HUES48 (cell line): Measurements from ENCODE around the gene CDON.
A peak's percentile ranks its signal among the peaks of the same experiment; 100 is the strongest.

Source experiments
- H3K27ac ChIP-seq: one replicate; pipeline ENCODE4 v1.7.0; 2013; ENCODE audit warnings: low read depth, low read length, inconsistent platforms
- H3K27me3 ChIP-seq: 2 replicates; pipeline ENCODE4 v1.6.1; 2013; ENCODE audit warnings: mild to moderate bottlenecking, low read length; ENCODE audit not compliant: control insufficient read depth, insufficient read depth
- H3K36me3 ChIP-seq: 2 replicates; pipeline ENCODE4 v1.6.1; 2013; ENCODE audit warnings: low read length; ENCODE audit not compliant: control insufficient read depth, insufficient read depth
- H3K4me1 ChIP-seq: 2 replicates; pipeline ENCODE4 v1.6.1; 2013; ENCODE audit warnings: mild to moderate bottlenecking, low read length; ENCODE audit not compliant: control insufficient read depth, insufficient read depth
- H3K4me3 ChIP-seq: 2 replicates; pipeline ENCODE4 v1.5.1; 2013; ENCODE audit warnings: mild to moderate bottlenecking, low read depth, low read length
- H3K9ac ChIP-seq: 2 replicates; pipeline ENCODE4 v1.6.1; 2013; ENCODE audit warnings: mild to moderate bottlenecking, low read depth, low read length, moderate library complexity
- H3K9me3 ChIP-seq: 2 replicates; pipeline ENCODE4 v1.6.1; 2013; ENCODE audit warnings: low read length; ENCODE audit not compliant: control insufficient read depth, insufficient read depth

Gene CDON

GRCh38 chr11:125941619-125942611 lies 120.8 kb downstream of the CDON start:
- H3K27me3 ChIP-seq: no peaks in the 10 kb centered on the region
- H3K27ac ChIP-seq: no peak overlapping the region
- H3K9ac ChIP-seq: no peak overlapping the region
- no peak overlapping the region for H3K4me3 ChIP-seq
- no peaks in the 10 kb centered on the region for H3K36me3 ChIP-seq
- peaks cover 10% of the 10 kb centered on the region for H3K4me1 ChIP-seq
- H3K9me3 ChIP-seq: no peaks in the 10 kb centered on the region

- no peaks in the 10 kb centered on the region for H3K9me3 ChIP-seq
- H3K36me3 ChIP-seq: no peaks in the 10 kb centered on the region
- H3K9ac ChIP-seq: no peak overlapping the region
- no peak overlapping the region for H3K4me3 ChIP-seq
- no peak overlapping the region for H3K27ac ChIP-seq
- H3K4me1 ChIP-seq: peaks cover 10% of the 10 kb centered on the region
- H3K27me3 ChIP-seq: no peaks in the 10 kb centered on the region
Measured at GRCh38 chr11:125941267-125941618, 121.4 kb downstream of the CDON start.

- Histone ChIP-seq H3K27me3 (no peaks in the 10 kb centered on the region), H3K9me3 (no peaks in the 10 kb centered on the region), H3K27ac (no peak overlapping the region), H3K36me3 (no peaks in the 10 kb centered on the region), H3K9ac (no peak overlapping the region), H3K4me1 (peaks cover 10% of the 10 kb centered on the region), H3K4me3 (no peak overlapping the region)
Measured at GRCh38 chr11:125940145-125940544, 122.5 kb downstream of the CDON start.

- H3K4me3 ChIP-seq: no peak overlapping the region
- H3K27ac ChIP-seq: no peak overlapping the region
- H3K9ac ChIP-seq: no peak overlapping the region
- H3K27me3 ChIP-seq: no peaks in the 10 kb centered on the region
- no peaks in the 10 kb centered on the region for H3K9me3 ChIP-seq
- H3K4me1 ChIP-seq: peaks cover 11% of the 10 kb centered on the region
- H3K36me3 ChIP-seq: no peaks in the 10 kb centered on the region
Measured at GRCh38 chr11:125939081-125939521, 123.6 kb downstream of the CDON start.

GRCh38 chr11:125938418-125938817 lies 124.2 kb downstream of the CDON start:
- Histone ChIP-seq H3K9ac (no peak overlapping the region), H3K27ac (no peak overlapping the region), H3K36me3 (no peaks in the 10 kb centered on the region), H3K9me3 (no peaks in the 10 kb centered on the region), H3K4me3 (no peak overlapping the region), H3K4me1 (peaks cover 18% of the 10 kb centered on the region), H3K27me3 (no peaks in the 10 kb centered on the region)

- Histone ChIP-seq H3K27me3 (no peaks in the 10 kb centered on the region), H3K27ac (no peak overlapping the region), H3K9me3 (no peaks in the 10 kb centered on the region), H3K9ac (no peak overlapping the region), H3K36me3 (no peaks in the 10 kb centered on the region), H3K4me1 (peaks cover 22% of the 10 kb centered on the region), H3K4me3 (no peak overlapping the region)
Measured at GRCh38 chr11:125935618-125936199, 127.0 kb downstream of the CDON start.

- H3K36me3 ChIP-seq: no peaks in the 10 kb centered on the region
- no peaks in the 10 kb centered on the region for H3K27me3 ChIP-seq
- H3K9me3 ChIP-seq: no peaks in the 10 kb centered on the region
- no peak overlapping the region for H3K27ac ChIP-seq
- no peak overlapping the region for H3K4me3 ChIP-seq
- peaks cover 22% of the 10 kb centered on the region for H3K4me1 ChIP-seq
- no peak overlapping the region for H3K9ac ChIP-seq
Measured at GRCh38 chr11:125935056-125935455, 127.6 kb downstream of the CDON start.

GRCh38 chr11:125934473-125934872 lies 128.2 kb downstream of the CDON start:
- Histone ChIP-seq H3K27me3 (no peaks in the 10 kb centered on the region), H3K27ac (no peak overlapping the region), H3K4me1 (peaks cover 22% of the 10 kb centered on the region), H3K4me3 (no peak overlapping the region), H3K9me3 (no peaks in the 10 kb centered on the region), H3K36me3 (no peaks in the 10 kb centered on the region), H3K9ac (no peak overlapping the region)

- no peaks in the 10 kb centered on the region for H3K9me3 ChIP-seq
- H3K27me3 ChIP-seq: no peaks in the 10 kb centered on the region
- no peaks in the 10 kb centered on the region for H3K36me3 ChIP-seq
- H3K4me1 ChIP-seq: peaks cover 22% of the 10 kb centered on the region
- 0 out of 2 replicates have a peak overlapping the region, but pooled peaks have one; percentile 2 for H3K9ac ChIP-seq
- no peak overlapping the region for H3K27ac ChIP-seq
- H3K4me3 ChIP-seq: no peak overlapping the region; the same call in 1 of the 2 replicates
Measured at GRCh38 chr11:125933030-125933813, 129.4 kb downstream of the CDON start.

- no peak overlapping the region for H3K27ac ChIP-seq
- H3K4me3 ChIP-seq: no peak overlapping the region
- no peak overlapping the region for H3K9ac ChIP-seq
- no peaks in the 10 kb centered on the region for H3K27me3 ChIP-seq
- H3K4me1 ChIP-seq: peaks cover 22% of the 10 kb centered on the region
- H3K9me3 ChIP-seq: no peaks in the 10 kb centered on the region
- H3K36me3 ChIP-seq: no peaks in the 10 kb centered on the region
Measured at GRCh38 chr11:125932301-125932700, 130.4 kb downstream of the CDON start.
